Sigmoid colon (tissue), 7 donors: ENCODE data around the gene PAGR1. TPM values are rescaled to one million over a fixed set of nuclear protein-coding genes. Genes with fewer than 3 reads are reported as not detected.
A peak's percentile ranks its signal among the peaks of the same experiment; 100 is the strongest.

Experiments
- DNase-seq: peaks from one replicate; pipeline ENCODE4 v3.0.0-alpha.2; 2019
- H3K27ac ChIP-seq, 4 donors: fragments of 200-600 bp; sonication (generic); one replicate each; pipeline ENCODE4 v1.5.1; 2016 to 2019; ENCODE audit warnings: mild to moderate bottlenecking in 1 of 4
- H3K27me3 ChIP-seq, 3 donors: fragments of 200-600 bp; sonication (generic); one replicate each; pipeline ENCODE4 v1.5.1; 2019; ENCODE audit warnings: mild to moderate bottlenecking in 1 of 3
- H3K36me3 ChIP-seq, 4 donors: fragments of 200-600 bp; sonication (generic); one replicate each; pipeline ENCODE4 v1.5.1; 2016 to 2019
- H3K4me1 ChIP-seq, 4 donors: fragments of 200-600 bp; sonication (generic); one replicate each; pipeline ENCODE4 v1.5.1; 2017 to 2019
- H3K4me3 ChIP-seq, 4 donors: fragments of 200-600 bp; sonication (generic); one replicate each; pipeline ENCODE4 v1.5.1; 2017 to 2019; ENCODE audit warnings: mild to moderate bottlenecking in 2 of 4, moderate library complexity in 1 of 4
- H3K9me3 ChIP-seq, 4 donors: fragments of 200-600 bp in 3 of 4; sonication (generic) in 3 of 4; one replicate each; pipeline versions ENCODE4 v1.5.1 to v1.6.1; 2013 to 2019
- EP300 ChIP-seq, 4 donors: sonication (generic); formaldehyde crosslinking; IDR thresholded peaks; one replicate each; pipeline ENCODE4 v1.6.1; 2017; ENCODE audit warnings: antibody characterized with exemption in 4 of 4
- POLR2A ChIP-seq, 2 donors: fragments of 450-650 bp; IDR thresholded peaks; one replicate each; pipeline ENCODE4 v1.6.1; 2016; ENCODE audit warnings: antibody characterized with exemption in 2 of 2, mild to moderate bottlenecking in 2 of 2, moderate library complexity in 2 of 2
- POLR2AphosphoS5 ChIP-seq, 4 donors: sonication (generic); formaldehyde crosslinking; IDR thresholded peaks; one replicate each; pipeline ENCODE4 v1.6.1; 2017; ENCODE audit warnings: antibody characterized with exemption in 4 of 4
- WGBS, 2 donors: extraction: QIAGEN DNeasy Blood & Tissue Kit; methylation state at CpG; one replicate each; pipeline ENCODE4 v1.1.7; 2013; 5-methylcytosine and 5-hydroxymethylcytosine counted together
- intact Hi-C: fragments of 100-400 bp; cut with DNase I; formaldehyde crosslinking; loops from one replicate; pipeline ENCODE4 v1.15.1; 2023
- polyA plus RNA-seq, 3 donors: library from polyadenylated mRNA; stranded (reverse); fragments of 200-250 nt; gene quantifications; one replicate each; pipeline ENCODE4 v1.2.3, GENCODE V29; 2013
- total RNA-seq, 4 donors: library from RNA; depleted of rRNA; stranded (reverse); fragments of >200 nt; gene quantifications; one replicate each; pipeline ENCODE4 v1.1.0, GENCODE V29; 2016
- TF ChIP-seq, protein P1 (sequence below), 4 experiments: fragments of 450-650 bp in 3 of 4; fragments of 200-600 bp in 1 of 4; IDR thresholded peaks; one replicate each; pipeline ENCODE4 v1.5.1; 2016 to 2019; ENCODE audit warnings: antibody characterized with exemption in 4 of 4, mild to moderate bottlenecking in 3 of 4, moderate library complexity in 2 of 4
- donor health status: healthy with polysubstance abuse.
- donor health status: Bipolar disorder and iron deficiency.
- donor health status: healthy.

The PAGR1 gene
- total and polyA plus RNA-seq, 7 donors, result 18.5 to 36.6 (median 25.9) TPM

DNA sequence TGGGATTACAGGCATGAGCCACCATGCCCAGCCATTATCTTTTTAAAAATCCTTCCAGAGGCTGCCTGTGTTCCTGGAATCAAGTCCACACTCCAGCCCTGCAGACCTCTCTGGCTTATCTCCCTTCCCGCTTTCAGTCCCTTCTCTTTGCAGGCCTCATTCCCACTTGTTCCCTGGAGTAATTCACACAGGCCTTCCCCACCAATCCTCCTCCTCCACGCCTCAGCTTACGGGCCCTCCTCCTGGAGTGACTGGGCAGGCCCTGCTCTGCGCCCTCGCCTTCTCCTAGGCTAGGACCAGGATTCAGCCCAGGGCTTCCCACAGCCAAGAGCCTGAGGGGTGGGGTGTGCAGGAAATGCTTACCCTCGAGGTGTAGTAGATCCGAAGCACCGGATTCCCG lies 44.3 kb downstream of the PAGR1 start:
- Histone ChIP-seq H3K36me3 (peaks cover 7 to 34% (median 24%) of the 10 kb centered on the region in 4 donors), H3K4me1 (peaks cover 0 to 41% (median 27%) of the 10 kb centered on the region in 4 donors), H3K27ac (no peak overlapping the region), H3K9me3 (no peaks in the 10 kb centered on the region), H3K4me3 (no peak overlapping the region), H3K27me3 (no peaks in the 10 kb centered on the region)
- 94 to 95% methylated on average over 9 of the region's 9 CpGs for WGBS, 2 donors
- intact Hi-C loops, result no loop called here
- no peak for DNase-seq
- TF ChIP-seq, protein P1, sequence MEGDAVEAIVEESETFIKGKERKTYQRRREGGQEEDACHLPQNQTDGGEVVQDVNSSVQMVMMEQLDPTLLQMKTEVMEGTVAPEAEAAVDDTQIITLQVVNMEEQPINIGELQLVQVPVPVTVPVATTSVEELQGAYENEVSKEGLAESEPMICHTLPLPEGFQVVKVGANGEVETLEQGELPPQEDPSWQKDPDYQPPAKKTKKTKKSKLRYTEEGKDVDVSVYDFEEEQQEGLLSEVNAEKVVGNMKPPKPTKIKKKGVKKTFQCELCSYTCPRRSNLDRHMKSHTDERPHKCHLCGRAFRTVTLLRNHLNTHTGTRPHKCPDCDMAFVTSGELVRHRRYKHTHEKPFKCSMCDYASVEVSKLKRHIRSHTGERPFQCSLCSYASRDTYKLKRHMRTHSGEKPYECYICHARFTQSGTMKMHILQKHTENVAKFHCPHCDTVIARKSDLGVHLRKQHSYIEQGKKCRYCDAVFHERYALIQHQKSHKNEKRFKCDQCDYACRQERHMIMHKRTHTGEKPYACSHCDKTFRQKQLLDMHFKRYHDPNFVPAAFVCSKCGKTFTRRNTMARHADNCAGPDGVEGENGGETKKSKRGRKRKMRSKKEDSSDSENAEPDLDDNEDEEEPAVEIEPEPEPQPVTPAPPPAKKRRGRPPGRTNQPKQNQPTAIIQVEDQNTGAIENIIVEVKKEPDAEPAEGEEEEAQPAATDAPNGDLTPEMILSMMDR (IDR thresholded peaks at IDR 0.05), result no peak

DNA sequence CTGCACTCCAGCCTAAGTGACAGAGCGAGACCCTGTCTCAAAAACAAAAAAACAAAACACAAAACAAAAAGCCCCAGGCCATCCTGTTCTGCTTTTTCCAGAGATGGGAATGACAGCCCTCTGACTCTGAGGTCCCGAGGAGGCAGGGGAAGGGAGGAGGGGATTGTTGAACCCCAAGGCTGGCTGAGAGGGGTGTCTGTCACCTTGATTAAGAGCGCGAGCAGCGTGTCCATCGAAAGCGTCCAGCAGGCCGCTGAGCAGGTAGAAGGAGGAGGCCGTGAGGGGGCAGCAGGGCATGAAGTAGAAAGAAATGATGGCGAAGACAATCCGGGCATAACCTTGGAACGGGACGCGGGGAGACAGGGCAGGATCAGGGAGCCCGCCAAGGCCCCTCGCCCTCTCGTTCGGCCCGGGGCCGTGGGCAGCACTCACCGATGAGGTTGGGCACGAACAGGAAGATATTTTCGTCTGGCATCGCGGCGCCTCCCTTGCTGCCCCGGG lies 46.5 kb downstream of the PAGR1 start:
- 2% methylated on average over 27 of the region's 27 CpGs for WGBS, 2 donors
- H3K36me3 ChIP-seq, result peaks cover 7 to 34% (median 24%) of the 10 kb centered on the region in 4 donors
- H3K27ac ChIP-seq, result peak overlapping the region; percentile 90 to 94 (median 92)
- TF ChIP-seq, protein P1 (IDR thresholded peaks at IDR 0.05), result no peak
- no peak for TF ChIP-seq POLR2A (IDR thresholded peaks at IDR 0.05)
- no peak for TF ChIP-seq POLR2AphosphoS5 (IDR thresholded peaks at IDR 0.05)
- TF ChIP-seq EP300 (IDR thresholded peaks at IDR 0.05), result no peak
- H3K9me3 ChIP-seq, result no peaks in the 10 kb centered on the region
- H3K27me3 ChIP-seq, result no peaks in the 10 kb centered on the region
- DNase-seq, result no peak
- peaks cover 0 to 29% (median 21%) of the 10 kb centered on the region in 4 donors for H3K4me1 ChIP-seq
- H3K4me3 ChIP-seq, result peak overlapping the region; percentile 90 to 98 (median 95)
- intact Hi-C loops, result no loop called here

DNA sequence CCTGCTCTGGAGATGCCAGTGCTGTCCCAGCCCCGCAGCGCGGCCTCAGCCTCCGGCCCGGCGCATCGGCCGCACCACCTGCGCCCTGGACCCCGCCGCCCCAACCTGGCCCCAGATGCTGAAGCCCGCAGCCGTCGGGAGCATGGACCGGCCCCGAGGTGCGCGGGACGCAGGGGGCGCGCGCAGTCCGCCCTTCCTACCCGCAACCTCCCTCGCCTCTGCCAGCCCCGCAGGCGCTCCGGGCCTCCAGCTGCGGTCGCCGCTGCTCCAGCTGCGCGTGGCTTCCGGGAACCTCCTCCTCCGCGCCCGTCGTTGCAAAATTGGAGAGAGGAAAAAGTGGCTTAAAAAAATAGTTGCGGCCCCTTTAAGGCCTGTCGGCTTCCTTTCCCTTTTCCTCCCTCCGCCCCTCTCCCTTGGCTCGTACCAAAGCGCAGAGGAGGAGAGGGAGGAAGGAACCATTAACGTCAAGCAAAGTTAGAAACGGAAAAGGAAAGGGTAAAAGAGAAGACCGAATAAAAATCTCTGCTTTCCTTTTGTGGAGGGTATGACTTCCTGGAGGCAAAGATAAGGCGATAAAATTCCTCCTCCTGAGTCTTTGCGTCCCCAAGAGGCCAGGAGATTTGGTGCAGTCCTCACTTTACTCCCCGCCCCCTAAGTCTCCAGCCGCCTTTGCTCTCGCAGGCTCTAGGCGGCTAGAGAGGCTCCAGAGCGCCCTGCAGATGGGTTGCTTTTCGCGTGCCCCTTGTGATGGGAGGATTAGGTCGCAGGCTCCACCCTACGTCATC lies 47.1 kb downstream of the PAGR1 start, which contains the start of gene CDIPT:
Gene CDIPT (minus strand): TSS at position 343 of the 785 bp plus-strand sequence. CDS start 369 bp downstream, outside the sequence.
- Histone ChIP-seq H3K9me3 (no peaks in the 10 kb centered on the region), H3K4me3 (peak within 1 kb of the TSS; percentile 90 to 98 (median 95)), H3K36me3 (peaks cover 7 to 34% (median 24%) of the 10 kb centered on the region in 4 donors), H3K4me1 (peaks cover 0 to 23% (median 21%) of the 10 kb centered on the region in 4 donors), H3K27me3 (no peaks in the 10 kb centered on the region), H3K27ac (peak within 1 kb of the TSS; percentile 90 to 94 (median 92))
- no peak for TF ChIP-seq EP300 (IDR thresholded peaks at IDR 0.05)
- TF ChIP-seq, protein P1 (IDR thresholded peaks at IDR 0.05), result peak; percentile 42 to 84 (median 52)
- TF ChIP-seq POLR2AphosphoS5 (IDR thresholded peaks at IDR 0.05), result peak; percentile 23 to 64 (median 52)
- TF ChIP-seq POLR2A (IDR thresholded peaks at IDR 0.05), result no peak
- DNase-seq, result peak; percentile 97
- intact Hi-C loops, result no loop called here
- WGBS, 2 donors, result 0 to 1% methylated on average over 57 of the region's 57 CpGs

DNA sequence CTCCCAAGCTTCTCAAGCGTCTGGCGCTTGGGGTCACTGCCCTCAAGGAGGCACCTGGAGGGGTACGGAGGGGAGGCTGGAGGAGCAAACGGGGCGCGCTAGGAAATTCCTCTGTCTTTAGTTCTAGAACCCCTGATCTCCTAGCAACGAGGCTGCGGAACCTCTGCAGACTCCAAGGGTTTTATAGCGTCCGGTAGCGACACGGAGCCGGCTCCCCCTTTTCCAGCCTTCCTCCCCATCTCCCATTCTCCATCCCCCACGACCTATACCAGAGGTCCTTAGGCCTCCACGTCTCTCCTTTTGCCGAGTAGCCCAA lies 47.7 kb downstream of the PAGR1 start:
- H3K36me3 ChIP-seq, result peaks cover 4 to 29% (median 24%) of the 10 kb centered on the region in 4 donors
- H3K27me3 ChIP-seq, result no peaks in the 10 kb centered on the region
- peak overlapping the region in 3 of 4 donors; percentile 94 to 98 (median 96) for H3K4me3 ChIP-seq
- intact Hi-C loops, result no loop called here
- WGBS, 2 donors, result 33 to 37% methylated on average over 16 of the region's 16 CpGs
- TF ChIP-seq EP300 (IDR thresholded peaks at IDR 0.05) (no peak), POLR2AphosphoS5 (IDR thresholded peaks at IDR 0.05) (no peak), POLR2A (IDR thresholded peaks at IDR 0.05) (no peak)
- TF ChIP-seq, protein P1 (IDR thresholded peaks at IDR 0.05), result no peak
- no peaks in the 10 kb centered on the region for H3K9me3 ChIP-seq
- DNase-seq, result no peak
- peaks cover 0 to 23% (median 21%) of the 10 kb centered on the region in 4 donors for H3K4me1 ChIP-seq
- H3K27ac ChIP-seq, result peak overlapping the region; percentile 90 to 94 (median 92)
